HUES48 (cell line): ENCODE measurements around the gene ZNF202.

Source experiments
- H3K27ac ChIP-seq: one replicate; pipeline ENCODE4 v1.7.0; 2013; ENCODE audit warnings: low read depth, low read length, inconsistent platforms
- H3K27me3 ChIP-seq: 2 replicates; pipeline ENCODE4 v1.6.1; 2013; ENCODE audit warnings: mild to moderate bottlenecking, low read length; ENCODE audit not compliant: control insufficient read depth, insufficient read depth
- H3K36me3 ChIP-seq: 2 replicates; pipeline ENCODE4 v1.6.1; 2013; ENCODE audit warnings: low read length; ENCODE audit not compliant: control insufficient read depth, insufficient read depth
- H3K4me1 ChIP-seq: 2 replicates; pipeline ENCODE4 v1.6.1; 2013; ENCODE audit warnings: mild to moderate bottlenecking, low read length; ENCODE audit not compliant: control insufficient read depth, insufficient read depth
- H3K4me3 ChIP-seq: 2 replicates; pipeline ENCODE4 v1.5.1; 2013; ENCODE audit warnings: mild to moderate bottlenecking, low read depth, low read length
- H3K9ac ChIP-seq: 2 replicates; pipeline ENCODE4 v1.6.1; 2013; ENCODE audit warnings: mild to moderate bottlenecking, low read depth, low read length, moderate library complexity
- H3K9me3 ChIP-seq: 2 replicates; pipeline ENCODE4 v1.6.1; 2013; ENCODE audit warnings: low read length; ENCODE audit not compliant: control insufficient read depth, insufficient read depth

The ZNF202 gene

DNA sequence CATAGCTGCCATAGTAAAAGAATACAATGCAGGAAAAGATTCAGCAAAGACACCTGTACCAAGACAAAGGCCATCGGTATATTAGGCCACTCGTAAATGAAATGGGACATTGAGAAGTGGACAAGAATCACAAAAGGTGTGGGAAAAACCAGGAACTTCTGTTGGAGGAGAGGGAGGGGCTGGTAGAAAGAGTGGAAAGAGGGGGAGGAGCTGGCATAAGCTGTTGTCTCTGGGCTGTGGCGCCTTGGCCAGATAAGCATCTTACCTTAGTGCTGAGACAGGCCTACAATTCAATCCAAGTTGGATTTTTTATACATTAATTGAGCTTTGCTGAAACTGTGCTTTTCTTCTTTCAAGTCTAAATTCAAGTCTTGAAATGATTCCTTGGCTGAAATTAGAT is 37.1 kb downstream of the ZNF202 start:
- no peak overlapping the region for H3K27ac ChIP-seq
- H3K4me3 ChIP-seq, result no peak overlapping the region

GRCh38 chr11:123702696-123703095 is 38.8 kb downstream of the ZNF202 start:
- H3K27ac ChIP-seq, result no peak overlapping the region
- no peaks in the 10 kb centered on the region for H3K27me3 ChIP-seq
- no peaks in the 10 kb centered on the region for H3K9me3 ChIP-seq
- H3K4me1 ChIP-seq, result no peaks in the 10 kb centered on the region
- no peaks in the 10 kb centered on the region for H3K36me3 ChIP-seq
- H3K9ac ChIP-seq, result no peak overlapping the region
- no peak overlapping the region for H3K4me3 ChIP-seq

More for the DNA sequence above, 37.1 kb downstream of the ZNF202 start:
- H3K4me1 ChIP-seq, result no peaks in the 10 kb centered on the region
- H3K9ac ChIP-seq, result no peak overlapping the region
- H3K36me3 ChIP-seq, result no peaks in the 10 kb centered on the region
- no peaks in the 10 kb centered on the region for H3K27me3 ChIP-seq
- H3K9me3 ChIP-seq, result no peaks in the 10 kb centered on the region

GRCh38 chr11:123702139-123702538 is 39.3 kb downstream of the ZNF202 start:
- Histone ChIP-seq H3K4me3 (no peak overlapping the region), H3K4me1 (no peaks in the 10 kb centered on the region), H3K36me3 (no peaks in the 10 kb centered on the region), H3K27ac (no peak overlapping the region), H3K9ac (no peak overlapping the region), H3K9me3 (no peaks in the 10 kb centered on the region), H3K27me3 (no peaks in the 10 kb centered on the region)

GRCh38 chr11:123700772-123701171 is 40.7 kb downstream of the ZNF202 start:
- Histone ChIP-seq H3K9me3 (no peaks in the 10 kb centered on the region), H3K4me1 (no peaks in the 10 kb centered on the region), H3K36me3 (no peaks in the 10 kb centered on the region), H3K27me3 (no peaks in the 10 kb centered on the region), H3K9ac (no peak overlapping the region), H3K27ac (no peak overlapping the region), H3K4me3 (no peak overlapping the region)

DNA sequence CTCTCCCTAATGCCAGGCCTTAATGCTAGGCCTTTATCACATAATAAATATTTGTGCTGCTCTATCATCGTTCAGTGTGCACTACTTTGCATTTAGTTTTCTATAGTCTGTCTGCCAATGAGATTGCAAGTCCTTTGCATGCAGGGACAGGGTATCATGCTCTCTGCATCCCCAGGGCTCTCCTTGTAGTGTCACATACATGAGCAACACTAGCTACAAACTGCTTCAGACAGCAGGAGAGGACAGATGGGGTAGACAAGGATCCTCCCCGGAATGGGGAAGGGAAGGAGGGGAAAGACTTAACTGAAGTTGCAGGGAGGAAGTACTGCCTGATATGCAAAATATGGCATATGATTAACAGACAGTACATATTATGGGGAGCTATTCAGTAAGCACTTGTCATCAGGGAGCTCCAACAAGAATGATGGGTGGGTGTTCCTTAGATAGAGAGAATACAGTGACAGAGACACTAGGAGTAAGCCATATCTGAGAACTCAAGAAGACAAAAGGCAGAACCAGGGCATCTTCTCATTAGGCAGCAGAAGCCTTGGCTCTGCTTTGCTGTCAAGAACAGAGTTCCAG is 42.8 kb downstream of the ZNF202 start:
- no peak overlapping the region for H3K27ac ChIP-seq

GRCh38 chr11:123696183-123696582 is 45.3 kb downstream of the ZNF202 start:
- Histone ChIP-seq H3K36me3 (no peaks in the 10 kb centered on the region), H3K27ac (no peak overlapping the region), H3K27me3 (no peaks in the 10 kb centered on the region), H3K4me1 (no peaks in the 10 kb centered on the region), H3K9me3 (no peaks in the 10 kb centered on the region), H3K4me3 (no peak overlapping the region), H3K9ac (no peak overlapping the region)

More for the DNA sequence above, 42.8 kb downstream of the ZNF202 start:
- Histone ChIP-seq H3K36me3 (no peaks in the 10 kb centered on the region), H3K4me1 (no peaks in the 10 kb centered on the region), H3K27me3 (no peaks in the 10 kb centered on the region), H3K9me3 (no peaks in the 10 kb centered on the region), H3K4me3 (no peak overlapping the region), H3K9ac (no peak overlapping the region)

- no peaks in the 10 kb centered on the region for H3K36me3 ChIP-seq
- H3K9ac ChIP-seq, result no peak overlapping the region
- no peaks in the 10 kb centered on the region for H3K4me1 ChIP-seq
- H3K27ac ChIP-seq, result no peak overlapping the region
- H3K4me3 ChIP-seq, result no peak overlapping the region
- no peaks in the 10 kb centered on the region for H3K9me3 ChIP-seq
- H3K27me3 ChIP-seq, result no peaks in the 10 kb centered on the region
Observed at GRCh38 chr11:123695231-123695630, 46.2 kb downstream of the ZNF202 start.

GRCh38 chr11:123694551-123694950 is 46.9 kb downstream of the ZNF202 start:
- no peaks in the 10 kb centered on the region for H3K4me1 ChIP-seq
- H3K36me3 ChIP-seq, result no peaks in the 10 kb centered on the region
- no peak overlapping the region for H3K27ac ChIP-seq
- H3K27me3 ChIP-seq, result no peaks in the 10 kb centered on the region
- no peak overlapping the region for H3K4me3 ChIP-seq
- no peaks in the 10 kb centered on the region for H3K9me3 ChIP-seq
- no peak overlapping the region for H3K9ac ChIP-seq

DNA sequence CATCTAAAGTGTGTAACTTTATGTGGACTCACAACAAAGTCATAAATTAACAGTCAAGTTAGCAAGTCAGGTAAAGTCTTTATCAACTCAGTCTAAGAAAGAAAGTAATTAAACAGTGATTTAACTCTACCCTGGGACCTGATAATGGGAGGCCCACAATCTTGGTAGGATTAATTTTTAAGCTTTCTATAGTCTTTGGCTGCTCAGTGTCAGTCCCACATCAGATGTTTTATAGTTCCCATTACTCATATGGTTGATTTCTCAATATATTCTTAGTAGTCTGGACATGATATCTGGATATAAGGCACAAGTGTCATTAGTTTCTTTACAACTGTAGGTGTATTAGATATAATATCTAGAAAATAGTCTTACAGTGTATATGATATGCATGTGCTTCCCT is 48.5 kb downstream of the ZNF202 start:
- Histone ChIP-seq H3K4me3 (no peak overlapping the region), H3K4me1 (no peaks in the 10 kb centered on the region), H3K27ac (no peak overlapping the region), H3K27me3 (no peaks in the 10 kb centered on the region), H3K36me3 (no peaks in the 10 kb centered on the region), H3K9me3 (no peaks in the 10 kb centered on the region), H3K9ac (no peak overlapping the region)

DNA sequence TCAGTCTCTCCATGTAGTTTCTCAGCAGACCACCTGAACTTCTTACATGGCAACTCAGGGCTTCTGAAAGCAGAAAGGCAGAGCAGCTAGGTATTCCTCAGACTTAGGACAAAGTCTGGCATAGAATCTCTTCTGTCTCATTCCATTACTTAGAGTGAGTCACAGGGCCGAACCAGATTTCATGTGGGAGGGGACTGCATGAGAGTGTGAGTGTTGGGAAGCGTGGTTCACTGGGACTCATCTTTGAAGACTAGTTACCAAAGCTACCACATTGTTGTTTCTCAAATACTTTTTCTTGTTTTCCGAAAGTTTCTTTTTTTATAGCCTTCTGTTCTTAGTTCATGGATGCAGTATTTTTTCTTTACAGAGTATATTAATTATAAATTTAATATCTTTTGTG is 51.0 kb downstream of the ZNF202 start:
- Histone ChIP-seq H3K9ac (no peak overlapping the region), H3K27me3 (no peaks in the 10 kb centered on the region), H3K4me1 (no peaks in the 10 kb centered on the region), H3K36me3 (no peaks in the 10 kb centered on the region), H3K27ac (no peak overlapping the region), H3K9me3 (no peaks in the 10 kb centered on the region), H3K4me3 (no peak overlapping the region)

GRCh38 chr11:123684601-123685000 is 56.9 kb downstream of the ZNF202 start:
- H3K36me3 ChIP-seq, result no peaks in the 10 kb centered on the region
- no peaks in the 10 kb centered on the region for H3K9me3 ChIP-seq
- no peak overlapping the region for H3K4me3 ChIP-seq
- H3K27me3 ChIP-seq, result no peaks in the 10 kb centered on the region
- no peak overlapping the region for H3K9ac ChIP-seq
- no peaks in the 10 kb centered on the region for H3K4me1 ChIP-seq
- no peak overlapping the region for H3K27ac ChIP-seq
